Right atrium auricular region (tissue), 2 donors: ENCODE results near the gene DNAJC3. TPM values are rescaled to one million over a fixed set of nuclear protein-coding genes. Genes with fewer than 3 reads are reported as not detected.
"Not testable (repeated sequence)": the region's sequence is repeated elsewhere in the genome, so short reads cannot be mapped to it uniquely, and the experiment has no call there.

Experiments
- DNase-seq: peaks from one replicate; pipeline ENCODE4 v3.0.0-alpha.2; 2019; ENCODE audit warnings: low spot score
- H3K27ac ChIP-seq, 2 donors: fragments of 200-600 bp; sonication (generic); 1 replicate in 1 of 2; 2 replicates in 1 of 2; pipeline ENCODE4 v1.5.1; 2016 to 2019
- H3K27me3 ChIP-seq, 2 donors: fragments of 200-600 bp; sonication (generic); one replicate each; pipeline versions ENCODE4 v1.5.1 to v1.6.0; 2017 to 2019
- H3K36me3 ChIP-seq: fragments of 200-600 bp; sonication (generic); one replicate; pipeline ENCODE4 v1.5.1; 2016
- H3K4me1 ChIP-seq, 2 donors: fragments of 200-600 bp; sonication (generic); one replicate each; pipeline versions ENCODE4 v1.5.1 to v1.6.0; 2017 to 2019
- H3K4me3 ChIP-seq, 2 donors: fragments of 200-600 bp; sonication (generic); 1 replicate in 1 of 2; 2 replicates in 1 of 2; pipeline ENCODE4 v1.5.1; 2017 to 2019; ENCODE audit warnings: mild to moderate bottlenecking in 1 of 2, moderate library complexity in 1 of 2
- H3K9me3 ChIP-seq, 2 donors: fragments of 200-600 bp; sonication (generic); one replicate each; pipeline ENCODE4 v1.5.1; 2019
- CTCF ChIP-seq, 2 donors: fragments of 200-600 bp; sonication (generic); IDR thresholded peaks; one replicate each; pipeline ENCODE4 v1.5.1; 2019; ENCODE audit warnings: antibody characterized with exemption in 2 of 2
- total RNA-seq, 2 donors: library from RNA; depleted of rRNA; stranded (reverse); fragments of >200 nt; gene quantifications; one replicate each; pipeline ENCODE4 v1.1.0, GENCODE V29; 2016

DNAJC3 gene
- total RNA-seq, 2 donors from 2014 or later = 32.6 to 37.7 TPM

GRCh38 chr13:95749545-95749944, 72.6 kb downstream of the DNAJC3 start:
- Histone ChIP-seq H3K4me1 (peaks cover 0 to 7% of the 10 kb centered on the region in 2 donors), H3K27ac (no peak overlapping the region), H3K36me3 (no peaks in the 10 kb centered on the region), H3K4me3 (no peak overlapping the region), H3K27me3 (no peaks in the 10 kb centered on the region), H3K9me3 (no peaks in the 10 kb centered on the region)
- TF ChIP-seq CTCF (IDR thresholded peaks at IDR 0.05) = no peak
- DNase-seq = no peak

GRCh38 chr13:95752677-95753076, 75.7 kb downstream of the DNAJC3 start:
- Histone ChIP-seq H3K4me3 (no peak overlapping the region), H3K27me3 (no peaks in the 10 kb centered on the region), H3K36me3 (no peaks in the 10 kb centered on the region), H3K9me3 (no peaks in the 10 kb centered on the region), H3K4me1 (peaks cover 0 to 7% of the 10 kb centered on the region in 2 donors), H3K27ac (no peak overlapping the region)
- no peak for DNase-seq
- TF ChIP-seq CTCF (IDR thresholded peaks at IDR 0.05) = no peak

GRCh38 chr13:95754069-95754468, 77.1 kb downstream of the DNAJC3 start:
- Histone ChIP-seq H3K4me3 (no peak overlapping the region), H3K9me3 (no peaks in the 10 kb centered on the region), H3K4me1 (peaks cover 0 to 7% of the 10 kb centered on the region in 2 donors), H3K27ac (no peak overlapping the region), H3K27me3 (no peaks in the 10 kb centered on the region), H3K36me3 (no peaks in the 10 kb centered on the region)
- DNase-seq = no peak
- TF ChIP-seq CTCF (IDR thresholded peaks at IDR 0.05) = no peak

GRCh38 chr13:95756072-95756471, 79.1 kb downstream of the DNAJC3 start:
- no peak overlapping the region for H3K27ac ChIP-seq
- no peaks in the 10 kb centered on the region for H3K27me3 ChIP-seq
- no peaks in the 10 kb centered on the region for H3K9me3 ChIP-seq
- peaks cover 1% of the 10 kb centered on the region for H3K36me3 ChIP-seq
- DNase-seq = no peak
- H3K4me1 ChIP-seq = peaks cover 0 to 7% of the 10 kb centered on the region in 2 donors
- no peak overlapping the region for H3K4me3 ChIP-seq
- no peak for TF ChIP-seq CTCF (IDR thresholded peaks at IDR 0.05)

- not testable (repeated sequence) for H3K27ac ChIP-seq, DNase-seq, H3K4me3 ChIP-seq, H3K4me1 ChIP-seq, H3K27me3 ChIP-seq, H3K9me3 ChIP-seq
- peaks cover 31% of the 10 kb centered on the region for H3K36me3 ChIP-seq
These were observed 85.7 kb downstream of the DNAJC3 start for GRCh38 chr13:95762626-95763025.

GRCh38 chr13:95763601-95764000, 86.7 kb downstream of the DNAJC3 start:
- no peak for TF ChIP-seq CTCF (IDR thresholded peaks at IDR 0.05)
- Histone ChIP-seq H3K36me3 (peaks cover 35% of the 10 kb centered on the region), H3K4me1 (no peaks in the 10 kb centered on the region), H3K9me3 (no peaks in the 10 kb centered on the region), H3K27me3 (no peaks in the 10 kb centered on the region), H3K27ac (no peak overlapping the region), H3K4me3 (no peak overlapping the region)
- DNase-seq = no peak
